22Rv1 (cell line): ENCODE measurements around the gene ZNF165.
"Not testable (repeated sequence)": the region's sequence is repeated elsewhere in the genome, so short reads cannot be mapped to it uniquely, and the experiment has no call there.

Source experiments
- CTCF ChIP-seq: fragments of 450-650 bp; IDR thresholded peaks from 2 replicates; pipeline ENCODE4 v1.5.1; 2017; ENCODE audit warnings: mild to moderate bottlenecking
- ZFX ChIP-seq: fragments of 450-650 bp; IDR thresholded peaks from 2 replicates; pipeline ENCODE4 v1.6.1; 2017; ENCODE audit warnings: antibody characterized with exemption, borderline replicate concordance

- TF ChIP-seq CTCF, ZFX: not testable (repeated sequence)
Observed at GRCh38 chr6:28070968-28071367, 9.4 kb upstream of the ZNF165 start.
